Kidney tubule cell (primary cell): ENCODE results near the gene CAPN13.

Source experiments
- DNase-seq: peaks from one replicate; pipeline ENCODE4 v3.0.0-alpha.2; 2018; ENCODE audit warnings: low spot score

CAPN13 gene, protein sequence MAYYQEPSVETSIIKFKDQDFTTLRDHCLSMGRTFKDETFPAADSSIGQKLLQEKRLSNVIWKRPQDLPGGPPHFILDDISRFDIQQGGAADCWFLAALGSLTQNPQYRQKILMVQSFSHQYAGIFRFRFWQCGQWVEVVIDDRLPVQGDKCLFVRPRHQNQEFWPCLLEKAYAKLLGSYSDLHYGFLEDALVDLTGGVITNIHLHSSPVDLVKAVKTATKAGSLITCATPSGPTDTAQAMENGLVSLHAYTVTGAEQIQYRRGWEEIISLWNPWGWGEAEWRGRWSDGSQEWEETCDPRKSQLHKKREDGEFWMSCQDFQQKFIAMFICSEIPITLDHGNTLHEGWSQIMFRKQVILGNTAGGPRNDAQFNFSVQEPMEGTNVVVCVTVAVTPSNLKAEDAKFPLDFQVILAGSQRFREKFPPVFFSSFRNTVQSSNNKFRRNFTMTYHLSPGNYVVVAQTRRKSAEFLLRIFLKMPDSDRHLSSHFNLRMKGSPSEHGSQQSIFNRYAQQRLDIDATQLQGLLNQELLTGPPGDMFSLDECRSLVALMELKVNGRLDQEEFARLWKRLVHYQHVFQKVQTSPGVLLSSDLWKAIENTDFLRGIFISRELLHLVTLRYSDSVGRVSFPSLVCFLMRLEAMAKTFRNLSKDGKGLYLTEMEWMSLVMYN

DNA sequence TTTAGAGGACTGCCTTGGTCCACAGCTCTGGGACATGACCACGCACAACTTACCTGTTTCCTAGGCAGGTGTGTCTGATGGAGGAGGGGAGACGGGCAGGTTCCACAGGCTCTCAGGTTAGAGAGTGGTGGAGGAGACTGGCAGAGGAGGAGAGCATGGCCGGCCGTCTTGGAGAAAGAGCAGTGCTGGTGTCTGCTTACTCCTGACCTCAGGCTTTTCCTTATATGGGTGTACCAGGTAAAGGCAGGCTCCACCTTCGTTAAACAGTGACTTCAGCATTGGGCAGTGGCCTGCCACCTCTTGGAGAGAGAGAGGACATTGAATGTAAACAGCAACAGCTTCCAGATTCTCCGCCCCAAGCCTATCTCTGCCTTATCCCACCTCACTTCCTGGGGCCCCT is at the start of gene CAPN13:
Gene CAPN13, minus strand, starts transcription at position 198 of the 400 bp plus-strand sequence. CDS start 20,121 bp downstream, outside the sequence.
- peak; percentile 68 for DNase-seq

DNA sequence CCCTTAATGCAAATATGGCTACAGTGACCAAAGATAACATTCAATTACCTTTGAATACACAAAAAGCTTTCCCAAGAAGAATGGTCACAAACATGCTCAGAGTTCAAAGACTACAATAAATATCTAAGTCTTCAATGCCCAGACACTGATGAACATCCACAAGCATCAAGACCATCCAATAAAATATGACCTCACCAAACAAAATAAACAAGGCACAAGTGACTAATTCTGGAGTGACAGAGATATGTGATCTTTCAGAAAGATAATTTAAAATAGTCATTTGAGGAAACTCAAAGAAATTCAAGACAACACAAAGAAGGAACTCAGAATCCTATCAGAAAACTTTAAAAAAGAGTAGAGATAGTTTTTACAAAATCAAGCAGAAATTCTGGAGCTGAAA is 40.6 kb upstream of the CAPN13 start:
- peak; percentile 4 for DNase-seq

DNA sequence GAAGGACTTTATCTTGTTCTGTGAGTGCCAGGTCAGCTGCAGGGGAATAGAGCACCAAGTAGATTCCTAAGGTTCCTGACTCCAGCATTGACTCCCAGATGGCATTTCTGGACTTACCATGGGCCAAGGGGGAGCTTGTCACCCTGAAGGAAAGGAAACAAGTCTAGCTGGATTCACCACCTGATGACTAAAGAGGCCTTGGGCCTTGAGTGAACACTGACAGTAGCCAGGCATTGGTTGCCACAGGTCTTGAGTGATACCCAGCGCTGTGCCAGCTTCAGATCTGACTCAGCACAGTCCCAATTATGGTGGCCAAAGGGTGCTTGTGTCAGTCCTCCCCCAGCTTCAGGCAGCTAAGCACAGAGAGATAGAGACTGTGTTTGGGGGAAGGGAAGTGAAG is 40.1 kb upstream of the CAPN13 start:
- DNase-seq, result peak; percentile 45

DNA sequence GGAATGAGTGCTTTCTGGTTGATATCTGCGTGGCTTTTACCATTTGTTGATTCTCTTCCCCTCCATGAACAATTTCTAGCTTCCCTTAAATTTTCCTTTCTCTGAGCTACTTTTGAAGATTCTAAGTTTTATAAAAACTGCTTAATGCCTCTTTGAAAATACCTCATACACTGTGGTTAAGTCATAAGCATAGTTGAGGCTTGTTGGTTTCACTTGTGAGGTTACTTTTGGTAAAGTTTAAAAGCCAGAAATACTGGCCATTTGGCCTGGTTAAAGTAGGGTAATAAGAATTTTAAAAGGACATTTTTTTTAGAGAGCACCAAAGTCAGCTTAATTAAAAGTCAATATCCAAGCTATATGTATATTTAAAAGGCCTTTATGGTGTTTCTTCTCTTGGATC is 21.3 kb upstream of the CAPN13 start:
- no peak for DNase-seq

DNA sequence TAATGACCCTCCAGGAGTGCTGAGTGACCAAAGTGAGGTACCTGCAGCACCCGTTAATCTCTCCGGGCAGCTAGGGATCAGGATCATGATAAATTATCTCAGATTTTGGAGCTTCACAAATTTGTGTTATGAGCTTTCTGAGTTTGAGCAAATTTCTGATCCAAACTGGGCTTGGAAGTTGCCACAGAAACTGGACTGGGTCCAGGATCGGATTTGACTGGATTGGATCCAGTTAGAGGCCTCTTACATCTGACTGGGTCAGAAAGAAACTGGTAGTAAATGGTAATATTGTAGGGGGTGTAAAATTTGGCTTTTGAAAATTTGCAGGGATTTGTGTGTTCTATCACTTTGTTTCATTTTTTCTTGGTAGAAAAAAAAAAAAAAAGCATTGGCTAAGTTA is 19.7 kb upstream of the CAPN13 start:
- DNase-seq, result no peak

DNA sequence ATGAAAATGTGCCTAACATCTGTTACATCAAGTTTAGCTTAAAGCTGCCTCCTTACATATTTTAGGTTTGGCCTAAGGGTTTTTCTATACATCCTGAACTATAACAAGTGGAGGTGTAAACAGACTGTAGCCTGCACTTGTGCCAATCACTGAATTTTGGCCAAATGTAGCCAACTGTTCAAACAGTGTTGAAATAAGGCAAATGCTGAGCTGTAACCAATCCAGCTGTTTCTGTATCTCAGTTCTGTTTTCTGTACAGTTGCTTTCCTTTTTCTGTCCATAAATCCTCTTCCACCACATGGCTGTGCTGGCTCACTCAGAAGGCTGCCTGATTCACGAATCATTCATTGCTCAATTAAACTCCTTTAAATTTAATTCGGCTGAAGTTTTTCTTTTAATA is 19.2 kb upstream of the CAPN13 start:
- no peak for DNase-seq

DNA sequence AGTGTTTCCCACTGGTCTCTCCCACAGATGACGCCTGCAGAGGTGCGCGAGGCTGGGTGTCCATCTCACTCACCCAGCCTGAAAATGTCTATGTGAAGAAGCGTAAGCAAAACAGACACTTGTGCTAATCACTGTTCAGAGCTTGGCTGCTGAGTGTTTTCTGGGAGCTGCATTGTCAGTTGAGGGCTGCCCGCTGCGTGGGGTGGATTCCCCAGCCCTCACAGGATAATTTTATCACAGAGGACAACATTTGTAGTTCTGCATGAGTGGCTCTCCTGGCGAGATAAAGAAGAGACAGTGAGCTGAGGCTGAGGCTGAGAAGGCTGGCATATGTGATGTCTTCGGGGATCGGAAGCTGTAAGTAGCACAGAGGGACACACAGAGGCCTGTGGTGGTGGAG is 16.2 kb upstream of the CAPN13 start:
- no peak for DNase-seq

DNA sequence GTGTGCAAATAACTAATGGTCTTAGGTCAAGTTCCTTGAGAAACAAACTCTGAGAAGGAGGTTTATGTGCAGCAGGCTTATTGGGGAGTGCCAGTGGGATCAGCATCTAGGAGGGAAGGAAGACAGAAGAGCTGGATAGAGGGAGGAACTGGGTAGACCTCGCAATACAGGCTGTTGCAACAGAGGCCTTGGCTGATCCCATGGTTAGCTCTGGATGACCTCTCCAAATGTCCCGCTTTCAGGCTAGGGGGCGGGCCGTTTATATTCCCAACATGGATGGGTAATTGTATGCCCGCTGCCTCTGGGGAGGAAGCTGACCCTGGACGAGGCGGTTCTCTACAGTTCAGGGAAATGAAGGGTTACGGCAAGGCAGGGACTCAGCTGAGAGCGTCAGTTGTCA is 14.7 kb upstream of the CAPN13 start:
- DNase-seq, result no peak

DNA sequence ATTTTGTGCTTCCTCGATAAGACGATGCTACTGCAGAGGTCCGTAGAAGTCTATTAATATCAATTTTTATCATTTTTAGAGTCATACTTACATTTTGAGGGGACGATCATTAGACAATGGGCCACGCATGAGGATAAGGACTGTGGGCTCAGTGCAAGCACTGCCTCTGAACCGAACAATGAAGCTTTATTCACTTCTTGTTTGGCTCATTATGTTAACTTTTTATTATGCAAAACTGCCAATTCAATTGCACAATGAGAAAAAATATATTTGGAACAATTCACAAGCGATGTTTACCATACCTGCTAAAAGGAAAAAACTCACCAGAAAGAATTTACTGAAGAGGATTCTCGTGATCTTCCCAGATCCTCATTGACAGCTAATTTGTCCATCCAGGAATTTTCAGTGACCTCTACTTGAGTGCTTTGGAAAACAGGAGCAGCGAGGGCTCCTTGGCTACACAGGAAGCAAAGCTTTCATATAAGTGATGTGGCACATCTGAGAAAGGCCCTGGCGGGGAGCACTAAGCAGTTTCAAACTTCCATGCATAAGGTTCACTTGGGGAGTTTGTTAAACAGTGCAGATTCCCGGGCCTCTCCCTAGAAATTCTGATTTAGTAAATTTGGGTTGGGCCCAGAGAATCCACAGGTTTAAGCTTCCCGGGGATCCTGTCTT is 13.3 kb upstream of the CAPN13 start:
- DNase-seq, result no peak

DNA sequence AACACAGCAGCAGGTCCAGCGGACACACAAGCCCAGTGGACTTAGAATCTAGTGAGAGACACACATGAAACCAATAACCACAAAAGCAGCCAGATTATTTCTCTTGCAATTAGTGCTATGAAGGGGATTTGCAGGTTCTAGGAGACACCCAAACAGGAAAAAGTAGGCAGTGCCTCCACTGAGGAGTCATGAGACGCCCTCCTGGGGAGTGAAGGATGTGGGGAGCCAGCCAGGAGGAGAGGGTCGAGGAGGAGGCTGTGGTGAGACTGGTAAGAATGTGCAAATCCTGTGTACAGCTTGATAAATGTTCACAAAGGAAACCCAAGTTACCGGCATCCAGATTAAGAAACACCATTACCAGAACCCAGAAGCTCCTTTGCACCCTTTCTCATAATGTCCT is 2.7 kb upstream of the CAPN13 start:
- no peak for DNase-seq

DNA sequence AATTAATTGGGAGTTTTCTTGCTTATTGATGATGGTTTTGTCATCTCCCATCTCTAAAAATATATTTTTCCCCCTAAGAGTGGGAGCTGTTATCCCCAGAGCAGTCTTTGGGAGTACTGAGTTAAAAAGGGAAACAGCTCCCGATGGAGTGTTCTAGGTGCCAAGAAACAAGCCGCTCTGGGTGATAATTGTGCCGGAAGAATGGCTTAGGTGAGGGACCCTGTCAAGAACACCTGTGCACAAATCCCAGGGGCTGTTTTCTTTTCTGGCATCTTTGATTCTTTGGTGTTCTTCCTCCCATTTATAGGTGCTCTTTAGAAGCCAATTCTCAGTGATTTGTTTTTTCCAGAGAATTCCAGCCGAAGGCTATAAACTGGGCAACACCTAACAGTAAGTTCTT is 1.4 kb upstream of the CAPN13 start:
- no peak for DNase-seq

DNA sequence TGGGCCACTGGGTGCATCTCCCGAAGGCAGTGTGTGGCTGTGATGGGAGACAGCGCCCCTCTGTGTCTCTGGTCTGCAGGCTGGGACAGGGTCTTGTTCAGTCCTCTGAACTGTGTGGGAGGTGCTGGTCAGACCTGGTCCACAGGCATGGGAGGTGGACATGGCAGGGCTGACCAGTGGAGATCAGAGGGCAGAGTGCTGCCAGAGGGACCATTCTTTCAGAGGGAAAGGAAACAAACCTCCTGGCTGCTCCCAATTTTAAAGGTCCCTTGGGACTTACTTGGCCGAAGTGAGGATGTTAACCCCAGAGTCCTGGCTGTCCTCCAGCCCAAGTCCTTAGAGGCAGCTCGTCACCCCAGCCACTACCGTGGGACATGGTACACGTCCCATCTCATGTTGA is 4.0 kb downstream of the CAPN13 start:
- no peak for DNase-seq

DNA sequence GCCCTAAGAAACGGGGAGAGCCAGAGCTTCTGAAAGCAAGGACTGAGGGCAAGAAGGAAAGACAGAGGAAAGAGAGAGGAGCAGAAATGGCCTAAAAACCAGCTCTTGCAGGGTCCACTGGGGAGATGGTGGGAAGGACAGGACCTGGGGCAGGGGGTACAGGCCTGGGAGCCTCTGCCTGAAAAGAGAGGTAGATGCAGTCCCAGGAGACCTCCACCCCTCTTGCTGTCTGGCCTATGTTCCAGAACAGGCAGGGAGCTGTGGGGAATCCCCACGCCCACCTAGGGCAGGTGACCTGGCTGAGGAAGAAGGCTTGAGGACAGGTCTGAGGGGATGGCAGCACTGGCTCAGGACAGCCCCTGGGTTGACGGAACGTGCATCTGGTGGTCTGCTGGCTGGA is 4.6 kb downstream of the CAPN13 start:
- no peak for DNase-seq

DNA sequence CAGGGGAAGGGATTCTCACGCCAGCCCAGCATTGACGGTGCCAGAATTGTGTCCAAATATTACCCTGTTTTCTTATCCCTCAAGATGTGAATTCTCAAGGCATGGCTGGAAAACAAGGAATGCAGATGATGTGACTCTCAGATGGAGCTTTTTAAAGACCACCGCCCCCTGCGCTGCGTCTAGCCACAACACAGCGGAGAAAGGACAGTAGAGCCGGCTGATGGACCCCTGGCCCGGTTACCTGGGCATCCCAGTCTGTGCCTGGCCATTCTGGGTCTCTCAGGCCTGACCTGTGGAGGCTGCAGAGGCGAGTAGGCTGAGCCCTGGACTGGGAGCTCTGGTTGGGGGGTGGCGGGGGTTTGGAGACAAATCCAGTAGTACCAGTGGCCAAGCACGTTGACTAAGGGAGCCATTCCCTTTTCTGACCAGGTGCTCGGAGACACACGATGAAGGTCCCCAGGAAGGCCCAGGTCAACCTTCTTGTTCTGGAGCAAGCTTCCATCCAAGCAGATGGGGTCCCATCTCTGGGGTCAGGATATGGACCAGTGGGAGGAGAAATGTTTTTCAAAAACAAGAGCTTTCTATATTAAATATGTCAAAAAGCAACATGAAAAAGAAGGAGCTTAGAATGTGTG is 5.3 kb downstream of the CAPN13 start:
- no peak for DNase-seq

DNA sequence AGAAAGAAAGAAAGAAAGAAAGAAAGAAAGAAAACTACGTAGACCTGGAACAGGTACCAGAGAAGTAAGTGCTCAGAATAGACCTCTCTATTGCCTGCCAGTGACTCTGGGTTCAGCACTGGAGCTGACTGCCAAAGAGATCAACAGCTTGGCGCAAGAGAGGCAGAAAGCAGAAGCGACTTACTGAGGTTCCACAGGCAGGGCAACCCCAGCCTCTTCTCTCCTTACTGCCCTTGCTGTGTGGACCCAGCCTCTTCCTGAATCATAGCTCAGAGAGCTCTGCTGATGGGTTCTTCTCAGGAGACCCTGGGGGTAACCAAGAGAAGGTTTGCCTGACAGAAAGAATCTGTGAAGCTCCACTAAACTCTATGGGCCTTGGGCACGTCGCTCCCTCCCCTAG is 7.1 kb downstream of the CAPN13 start:
- DNase-seq, result no peak

DNA sequence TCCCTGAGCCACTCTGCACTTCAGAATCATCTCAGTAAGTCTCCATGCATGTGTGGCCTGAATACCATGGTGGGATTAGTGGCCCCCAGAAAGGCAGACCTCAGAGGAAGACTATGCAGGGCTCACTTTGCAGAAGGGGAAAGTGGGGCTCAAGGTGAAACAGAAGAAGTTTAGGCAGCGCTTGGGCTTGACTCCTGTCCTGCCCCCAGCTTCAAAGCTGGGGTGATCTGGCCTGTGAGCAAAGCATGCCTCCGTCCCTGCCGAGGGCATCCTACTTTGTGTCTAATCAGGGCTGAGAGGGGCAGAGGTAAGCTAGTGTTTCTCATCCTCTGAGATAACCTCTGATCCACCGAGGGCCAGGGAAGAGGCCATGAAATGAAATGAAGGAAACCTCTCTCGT is 7.9 kb downstream of the CAPN13 start:
- no peak for DNase-seq

DNA sequence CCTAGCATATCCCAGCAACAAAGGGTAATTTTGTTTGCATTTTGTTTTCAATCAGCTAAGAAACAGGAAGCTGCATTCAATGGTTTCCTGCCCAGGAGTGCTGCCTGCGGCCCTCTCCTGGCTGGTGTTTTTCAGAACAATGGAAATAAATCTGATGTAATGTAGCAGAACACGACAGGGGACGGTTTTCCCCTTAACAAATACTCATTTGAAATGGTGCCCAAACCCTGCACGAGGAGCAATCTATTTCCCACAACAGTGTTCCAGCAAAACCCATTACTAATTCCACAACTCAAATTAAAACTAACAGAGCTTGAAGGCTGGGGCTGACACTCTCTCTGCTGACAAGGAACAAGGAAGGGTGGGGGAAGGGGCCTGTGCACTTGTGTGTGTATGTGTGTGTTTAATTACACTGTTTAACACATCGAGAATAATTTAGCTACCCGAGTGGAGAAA is 8.7 kb downstream of the CAPN13 start:
- peak; percentile 47 for DNase-seq

DNA sequence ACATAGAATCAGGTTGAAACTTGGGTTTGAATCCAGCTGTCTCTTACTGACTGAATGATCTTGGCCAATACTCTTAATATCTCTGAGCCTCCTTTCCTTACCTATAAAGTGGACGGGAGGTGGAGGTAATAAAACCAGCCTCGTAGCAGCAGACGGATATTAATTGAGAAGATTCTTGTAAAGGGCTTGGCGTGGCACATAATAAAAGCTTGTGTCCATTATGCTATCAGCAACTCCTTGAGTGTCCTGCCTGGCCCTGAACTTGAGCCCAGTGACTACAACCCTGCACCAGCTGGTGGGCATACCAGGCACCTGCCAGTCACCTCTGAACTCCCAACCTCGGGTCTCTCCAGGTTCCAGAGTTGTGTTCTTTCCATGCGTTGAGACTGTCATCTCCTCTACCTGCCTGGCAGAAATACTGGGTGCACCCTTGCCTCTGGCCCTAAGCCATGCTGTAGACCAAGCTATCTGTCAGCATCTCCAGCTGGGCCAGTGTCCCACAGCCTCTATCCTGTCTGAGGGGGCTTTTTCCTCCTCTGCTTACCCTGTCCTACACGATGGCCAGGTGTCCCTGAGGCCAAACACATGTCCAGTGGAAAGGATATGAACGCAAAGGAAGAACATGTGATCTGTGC is 9.7 kb downstream of the CAPN13 start:
- DNase-seq, result no peak

DNA sequence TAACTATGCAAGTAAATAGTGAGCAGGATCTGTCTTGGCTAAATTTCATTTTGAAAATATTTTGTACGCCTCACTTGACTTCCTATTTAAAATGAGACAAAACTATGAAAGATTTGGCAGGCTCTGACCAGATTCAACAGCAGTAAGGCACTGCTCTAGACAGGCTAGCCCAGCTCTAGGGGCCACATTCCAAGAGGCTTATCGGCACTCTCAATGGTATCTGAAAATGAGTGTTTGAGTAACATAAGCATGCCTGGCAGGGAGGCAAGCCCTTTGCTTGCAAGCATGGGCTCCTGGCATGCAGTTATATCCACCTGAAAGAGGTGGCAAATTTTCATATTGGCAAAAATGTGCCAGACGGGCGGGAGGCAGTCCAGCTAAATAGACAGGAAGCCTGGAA is 10.5 kb downstream of the CAPN13 start:
- no peak for DNase-seq

DNA sequence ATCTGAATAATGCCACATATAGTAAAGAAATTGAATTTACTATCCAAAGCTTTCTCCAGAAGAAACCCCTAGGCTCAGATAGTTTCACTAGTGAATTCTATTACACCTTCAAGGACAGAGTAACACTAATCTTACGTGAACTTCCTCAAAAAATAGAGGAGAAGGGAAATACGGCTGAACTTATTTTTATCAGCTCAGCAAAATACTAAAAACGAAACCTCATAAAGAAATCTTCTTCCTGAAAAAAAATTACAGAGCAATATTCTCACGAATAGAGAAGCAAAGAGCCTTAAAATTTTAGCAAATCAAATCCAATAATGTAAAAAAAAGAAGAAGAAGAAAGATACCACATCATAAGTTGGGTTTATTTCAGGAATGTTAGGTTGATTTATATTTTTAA is 14.7 kb downstream of the CAPN13 start:
- DNase-seq, result no peak

DNA sequence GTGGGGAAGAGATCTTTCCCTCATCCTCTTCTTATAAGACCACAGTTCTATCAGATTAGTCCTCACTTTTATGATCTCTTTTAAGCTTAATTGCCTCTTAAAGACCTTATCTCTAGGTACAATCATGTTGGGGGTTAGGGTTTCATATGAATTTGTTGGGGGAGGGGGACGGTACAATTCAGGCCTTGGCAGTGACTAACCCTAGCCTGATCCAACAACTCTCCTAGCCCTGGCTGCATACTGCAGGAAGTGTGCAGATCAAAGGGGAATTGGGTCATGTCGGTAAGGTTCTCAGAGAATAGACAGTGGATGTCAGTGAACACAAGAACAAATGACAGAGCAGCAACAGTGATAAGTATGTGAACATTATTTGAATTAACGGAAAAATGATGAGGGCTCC is 16.4 kb downstream of the CAPN13 start:
- no peak for DNase-seq

DNA sequence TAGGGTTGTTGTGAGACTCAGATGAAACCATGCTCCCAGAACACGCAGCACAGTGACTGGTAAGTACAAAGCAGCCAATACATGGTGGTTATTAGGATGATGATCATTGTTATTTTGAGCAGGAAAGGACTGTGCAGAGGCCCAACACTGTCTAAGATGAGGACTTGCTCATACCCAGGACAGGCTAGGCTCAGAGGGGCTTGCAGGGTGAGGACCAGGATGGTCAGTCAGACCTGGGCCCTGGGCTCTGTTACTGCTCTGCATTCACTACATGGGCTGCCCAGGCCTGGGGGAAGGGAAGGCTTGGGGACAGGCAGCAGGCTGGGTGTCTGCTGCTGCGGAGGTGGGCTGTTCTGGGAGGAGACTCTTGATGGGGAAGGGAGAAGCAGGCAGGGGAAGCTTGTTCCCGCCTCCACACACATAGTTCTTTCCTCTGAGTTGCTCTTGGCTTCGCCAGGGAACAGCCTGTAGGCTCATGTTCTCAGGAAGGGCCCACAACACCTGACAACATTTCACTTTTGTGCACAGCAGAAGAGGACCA is 17.5 kb downstream of the CAPN13 start:
- DNase-seq, result no peak
